HepG2 (cell line): Measurements from ENCODE around the gene PDLIM7. TPM values are rescaled to one million over a fixed set of nuclear protein-coding genes. Genes with fewer than 3 reads are reported as not detected.

Source experiments
- ADNP ChIP-seq: sonication (generic); formaldehyde crosslinking; IDR thresholded peaks from 2 replicates; pipeline ENCODE4 v1.4.0; 2020; ENCODE audit warnings: missing genetic modification reagents
- BRCA1 ChIP-seq: sonication (generic); formaldehyde crosslinking; IDR thresholded peaks from 2 replicates; pipeline ENCODE4 v1.4.0; 2020; ENCODE audit warnings: missing genetic modification reagents
- FLYWCH1 ChIP-seq: sonication (generic); formaldehyde crosslinking; IDR thresholded peaks from 2 replicates; pipeline ENCODE4 v1.8.1; 2023; ENCODE audit warnings: mild to moderate bottlenecking, missing genetic modification reagents
- NFKB2 ChIP-seq: sonication (generic); formaldehyde crosslinking; IDR thresholded peaks from 2 replicates; pipeline ENCODE4 v1.4.0; 2020; ENCODE audit warnings: missing genetic modification reagents, borderline replicate concordance
- NR3C1 ChIP-seq: sonication (generic); formaldehyde crosslinking; IDR thresholded peaks from 2 replicates; pipeline ENCODE4 v1.4.0; 2020; ENCODE audit warnings: missing genetic modification reagents
- PAWR ChIP-seq: sonication (generic); formaldehyde crosslinking; IDR thresholded peaks from 2 replicates; pipeline ENCODE4 v1.4.0; 2020; ENCODE audit warnings: missing genetic modification reagents, mild to moderate bottlenecking, borderline replicate concordance
- PCBP2 ChIP-seq: fragments of 200-400 bp; formaldehyde crosslinking; optimal IDR thresholded peaks from 2 replicates; pipeline ENCODE3; 2018; ENCODE audit warnings: low read length, low read depth; ENCODE audit not compliant: poor library complexity, severe bottlenecking
- REXO4 ChIP-seq: sonication (generic); formaldehyde crosslinking; IDR thresholded peaks from 2 replicates; pipeline ENCODE4 v1.8.0; 2022; ENCODE audit warnings: missing genetic modification reagents, mild to moderate bottlenecking, borderline replicate concordance
- RFXAP ChIP-seq: sonication (generic); formaldehyde crosslinking; IDR thresholded peaks from 2 replicates; pipeline ENCODE4 v1.4.0; 2020; ENCODE audit warnings: missing genetic modification reagents, borderline replicate concordance
- TEAD2 ChIP-seq: sonication (generic); formaldehyde crosslinking; IDR thresholded peaks from 2 replicates; pipeline ENCODE4 v1.9.0; 2021; ENCODE audit warnings: missing genetic modification reagents
- ZNF296 ChIP-seq: sonication (generic); formaldehyde crosslinking; conservative IDR thresholded peaks from 2 replicates; pipeline ENCODE4 v1.5.0; 2020; ENCODE audit warnings: mild to moderate bottlenecking, missing genetic modification reagents
- ZNF44 ChIP-seq: sonication (generic); formaldehyde crosslinking; IDR thresholded peaks from 2 replicates; pipeline ENCODE4 v1.5.1; 2020; ENCODE audit warnings: mild to moderate bottlenecking, missing genetic modification reagents
- ZNF652 ChIP-seq: IDR thresholded peaks from 2 replicates; pipeline ENCODE4 v1.6.1; 2016; ENCODE audit warnings: low read depth, borderline replicate concordance
- polyA plus RNA-seq, 8 experiments: library from polyadenylated mRNA; depleted of rRNA in 3 of 8; stranded (reverse) in 7 of 8; unstranded in 1 of 8; fragments of >200 nt; fragmentation: Illumina TruSeq in 4 of 8; extraction: Trizol in 4 of 8; gene quantifications; 2 replicates each; pipeline versions ENCODE4 v1.2.1 to v1.2.3, GENCODE V29; 2011 to 2016; ENCODE audit warnings: low read depth in 4 of 8, missing spikeins in 1 of 8, mixed read lengths in 1 of 8; ENCODE audit not compliant: insufficient read depth in 1 of 8
- total RNA-seq, 5 experiments: library from RNA; depleted of rRNA; stranded (reverse); fragments of >200 nt; fragmentation: Illumina TruSeq; extraction: Trizol; gene quantifications; 2 replicates each; pipeline ENCODE4 v1.2.3, GENCODE V29; 2016; ENCODE audit warnings: low read depth in 1 of 5
- TF ChIP-seq, protein P1 (sequence below): sonication (generic); formaldehyde crosslinking; IDR thresholded peaks from 2 replicates; pipeline ENCODE4 v1.4.0; 2020; ENCODE audit warnings: missing genetic modification reagents
- TF ChIP-seq, protein P2 (sequence below): sonication (generic); formaldehyde crosslinking; IDR thresholded peaks from 2 replicates; pipeline ENCODE4 v1.4.0; 2020; ENCODE audit warnings: missing genetic modification reagents, borderline replicate concordance
- TF ChIP-seq, protein P3 (sequence below): sonication (generic); formaldehyde crosslinking; IDR thresholded peaks from 2 replicates; pipeline ENCODE4 v1.4.0; 2020; ENCODE audit warnings: missing genetic modification reagents, borderline replicate concordance
- TF ChIP-seq, protein P4 (sequence below): sonication (generic); formaldehyde crosslinking; IDR thresholded peaks from 2 replicates; pipeline ENCODE4 v1.8.1; 2023; ENCODE audit warnings: missing genetic modification reagents, inconsistent platforms, borderline replicate concordance

Gene PDLIM7
- total and polyA plus RNA-seq, 2 of the 13 experiments (the other 11 are each of a cell fraction or from before 2014, with no cell fraction given) = 21.1 to 31.3 TPM

DNA sequence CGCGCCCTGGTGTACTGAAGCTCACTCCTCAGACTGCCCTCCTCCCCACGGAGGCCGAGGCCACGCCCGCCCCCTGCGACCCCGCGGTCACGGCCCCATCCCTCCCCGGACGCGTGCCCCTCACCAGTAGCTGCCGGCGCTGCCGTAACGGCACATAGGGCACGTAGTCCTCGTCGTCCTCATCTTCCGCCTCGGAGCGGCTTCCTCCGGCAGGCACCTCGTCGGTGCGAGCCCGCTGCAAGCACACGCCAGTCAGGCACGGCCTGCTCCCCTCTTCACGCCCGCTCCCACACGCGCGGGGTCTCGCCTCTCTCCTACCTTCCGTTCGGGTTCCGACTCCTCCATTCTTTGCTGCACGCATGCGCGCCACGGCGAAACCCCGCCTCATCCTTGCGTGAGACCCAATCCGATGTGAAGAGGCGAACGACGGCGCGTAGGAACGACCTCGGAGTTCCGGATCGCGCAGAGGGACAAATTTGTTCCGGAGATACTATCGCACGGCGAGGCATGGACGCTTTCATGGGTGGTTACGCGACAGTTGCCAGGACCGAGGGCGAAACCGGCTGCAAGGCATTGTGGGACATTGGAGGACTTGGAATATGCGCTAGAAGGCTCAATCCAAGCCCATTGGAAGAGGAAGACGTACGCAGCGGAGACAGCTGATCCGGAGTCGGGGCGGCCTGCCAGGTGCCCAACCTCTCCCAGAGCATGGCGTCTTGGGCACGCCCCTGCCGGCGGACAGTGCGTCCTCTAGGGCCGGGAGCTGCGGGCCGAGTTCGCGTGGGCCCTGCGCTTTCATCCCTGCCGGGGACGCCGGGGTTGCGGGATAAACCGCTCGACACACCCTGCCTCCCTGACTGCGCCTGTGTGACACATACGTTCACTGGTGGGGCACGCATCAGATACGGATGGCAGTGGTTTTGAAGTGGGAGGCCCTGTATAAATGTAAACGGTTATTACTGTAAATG is 19.5 kb upstream of the PDLIM7 start, which contains the start of gene DDX41 (continued):
- TF ChIP-seq PCBP2 (no peak), RFXAP (CRISPR knock-in tag) (peak; percentile 96), PAWR (CRISPR knock-in tag) (0 out of 2 replicates have a peak, but pooled peaks have one; percentile 52), NR3C1 (CRISPR knock-in tag) (no peak), TEAD2 (CRISPR knock-in tag) (no peak), NFKB2 (CRISPR knock-in tag) (peak; percentile 67; the same call in 1 of the 2 replicates), ZNF296 (CRISPR knock-in tag) (no peak), REXO4 (no peak), FLYWCH1 (CRISPR knock-in tag) (no peak), ADNP (CRISPR knock-in tag) (no peak), BRCA1 (CRISPR knock-in tag) (no peak), ZNF652 (CRISPR knock-in tag) (peak; percentile 49; the same call in 1 of the 2 replicates), ZNF44 (CRISPR knock-in tag) (no peak; the same call in 1 of the 2 replicates)
- TF ChIP-seq, protein P1, sequence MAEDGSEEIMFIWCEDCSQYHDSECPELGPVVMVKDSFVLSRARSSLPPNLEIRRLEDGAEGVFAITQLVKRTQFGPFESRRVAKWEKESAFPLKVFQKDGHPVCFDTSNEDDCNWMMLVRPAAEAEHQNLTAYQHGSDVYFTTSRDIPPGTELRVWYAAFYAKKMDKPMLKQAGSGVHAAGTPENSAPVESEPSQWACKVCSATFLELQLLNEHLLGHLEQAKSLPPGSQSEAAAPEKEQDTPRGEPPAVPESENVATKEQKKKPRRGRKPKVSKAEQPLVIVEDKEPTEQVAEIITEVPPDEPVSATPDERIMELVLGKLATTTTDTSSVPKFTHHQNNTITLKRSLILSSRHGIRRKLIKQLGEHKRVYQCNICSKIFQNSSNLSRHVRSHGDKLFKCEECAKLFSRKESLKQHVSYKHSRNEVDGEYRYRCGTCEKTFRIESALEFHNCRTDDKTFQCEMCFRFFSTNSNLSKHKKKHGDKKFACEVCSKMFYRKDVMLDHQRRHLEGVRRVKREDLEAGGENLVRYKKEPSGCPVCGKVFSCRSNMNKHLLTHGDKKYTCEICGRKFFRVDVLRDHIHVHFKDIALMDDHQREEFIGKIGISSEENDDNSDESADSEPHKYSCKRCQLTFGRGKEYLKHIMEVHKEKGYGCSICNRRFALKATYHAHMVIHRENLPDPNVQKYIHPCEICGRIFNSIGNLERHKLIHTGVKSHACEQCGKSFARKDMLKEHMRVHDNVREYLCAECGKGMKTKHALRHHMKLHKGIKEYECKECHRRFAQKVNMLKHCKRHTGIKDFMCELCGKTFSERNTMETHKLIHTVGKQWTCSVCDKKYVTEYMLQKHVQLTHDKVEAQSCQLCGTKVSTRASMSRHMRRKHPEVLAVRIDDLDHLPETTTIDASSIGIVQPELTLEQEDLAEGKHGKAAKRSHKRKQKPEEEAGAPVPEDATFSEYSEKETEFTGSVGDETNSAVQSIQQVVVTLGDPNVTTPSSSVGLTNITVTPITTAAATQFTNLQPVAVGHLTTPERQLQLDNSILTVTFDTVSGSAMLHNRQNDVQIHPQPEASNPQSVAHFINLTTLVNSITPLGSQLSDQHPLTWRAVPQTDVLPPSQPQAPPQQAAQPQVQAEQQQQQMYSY (CRISPR knock-in tag) = 0 out of 2 replicates have a peak, but pooled peaks have one; percentile 32
- TF ChIP-seq, protein P2, sequence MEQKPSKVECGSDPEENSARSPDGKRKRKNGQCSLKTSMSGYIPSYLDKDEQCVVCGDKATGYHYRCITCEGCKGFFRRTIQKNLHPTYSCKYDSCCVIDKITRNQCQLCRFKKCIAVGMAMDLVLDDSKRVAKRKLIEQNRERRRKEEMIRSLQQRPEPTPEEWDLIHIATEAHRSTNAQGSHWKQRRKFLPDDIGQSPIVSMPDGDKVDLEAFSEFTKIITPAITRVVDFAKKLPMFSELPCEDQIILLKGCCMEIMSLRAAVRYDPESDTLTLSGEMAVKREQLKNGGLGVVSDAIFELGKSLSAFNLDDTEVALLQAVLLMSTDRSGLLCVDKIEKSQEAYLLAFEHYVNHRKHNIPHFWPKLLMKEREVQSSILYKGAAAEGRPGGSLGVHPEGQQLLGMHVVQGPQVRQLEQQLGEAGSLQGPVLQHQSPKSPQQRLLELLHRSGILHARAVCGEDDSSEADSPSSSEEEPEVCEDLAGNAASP (CRISPR knock-in tag) = peak; percentile 32; the same call in 1 of the 2 replicates
- TF ChIP-seq, protein P3, sequence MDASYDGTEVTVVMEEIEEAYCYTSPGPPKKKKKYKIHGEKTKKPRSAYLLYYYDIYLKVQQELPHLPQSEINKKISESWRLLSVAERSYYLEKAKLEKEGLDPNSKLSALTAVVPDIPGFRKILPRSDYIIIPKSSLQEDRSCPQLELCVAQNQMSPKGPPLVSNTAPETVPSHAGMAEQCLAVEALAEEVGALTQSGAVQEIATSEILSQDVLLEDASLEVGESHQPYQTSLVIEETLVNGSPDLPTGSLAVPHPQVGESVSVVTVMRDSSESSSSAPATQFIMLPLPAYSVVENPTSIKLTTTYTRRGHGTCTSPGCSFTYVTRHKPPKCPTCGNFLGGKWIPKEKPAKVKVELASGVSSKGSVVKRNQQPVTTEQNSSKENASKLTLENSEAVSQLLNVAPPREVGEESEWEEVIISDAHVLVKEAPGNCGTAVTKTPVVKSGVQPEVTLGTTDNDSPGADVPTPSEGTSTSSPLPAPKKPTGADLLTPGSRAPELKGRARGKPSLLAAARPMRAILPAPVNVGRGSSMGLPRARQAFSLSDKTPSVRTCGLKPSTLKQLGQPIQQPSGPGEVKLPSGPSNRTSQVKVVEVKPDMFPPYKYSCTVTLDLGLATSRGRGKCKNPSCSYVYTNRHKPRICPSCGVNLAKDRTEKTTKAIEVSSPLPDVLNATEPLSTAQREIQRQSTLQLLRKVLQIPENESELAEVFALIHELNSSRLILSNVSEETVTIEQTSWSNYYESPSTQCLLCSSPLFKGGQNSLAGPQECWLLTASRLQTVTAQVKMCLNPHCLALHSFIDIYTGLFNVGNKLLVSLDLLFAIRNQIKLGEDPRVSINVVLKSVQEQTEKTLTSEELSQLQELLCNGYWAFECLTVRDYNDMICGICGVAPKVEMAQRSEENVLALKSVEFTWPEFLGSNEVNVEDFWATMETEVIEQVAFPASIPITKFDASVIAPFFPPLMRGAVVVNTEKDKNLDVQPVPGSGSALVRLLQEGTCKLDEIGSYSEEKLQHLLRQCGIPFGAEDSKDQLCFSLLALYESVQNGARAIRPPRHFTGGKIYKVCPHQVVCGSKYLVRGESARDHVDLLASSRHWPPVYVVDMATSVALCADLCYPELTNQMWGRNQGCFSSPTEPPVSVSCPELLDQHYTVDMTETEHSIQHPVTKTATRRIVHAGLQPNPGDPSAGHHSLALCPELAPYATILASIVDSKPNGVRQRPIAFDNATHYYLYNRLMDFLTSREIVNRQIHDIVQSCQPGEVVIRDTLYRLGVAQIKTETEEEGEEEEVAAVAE (CRISPR knock-in tag) = peak; percentile 84
- TF ChIP-seq, protein P4, sequence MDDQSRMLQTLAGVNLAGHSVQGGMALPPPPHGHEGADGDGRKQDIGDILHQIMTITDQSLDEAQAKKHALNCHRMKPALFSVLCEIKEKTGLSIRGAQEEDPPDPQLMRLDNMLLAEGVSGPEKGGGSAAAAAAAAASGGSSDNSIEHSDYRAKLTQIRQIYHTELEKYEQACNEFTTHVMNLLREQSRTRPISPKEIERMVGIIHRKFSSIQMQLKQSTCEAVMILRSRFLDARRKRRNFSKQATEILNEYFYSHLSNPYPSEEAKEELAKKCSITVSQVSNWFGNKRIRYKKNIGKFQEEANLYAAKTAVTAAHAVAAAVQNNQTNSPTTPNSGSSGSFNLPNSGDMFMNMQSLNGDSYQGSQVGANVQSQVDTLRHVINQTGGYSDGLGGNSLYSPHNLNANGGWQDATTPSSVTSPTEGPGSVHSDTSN (CRISPR knock-in tag) = no peak
